ENCODE measurements around the gene ANXA6.

ANXA6 gene

GRCh38 chr5:151139015-151139414, 18.6 kb downstream of the ANXA6 start:
- peaks cover 12% of the 10 kb centered on the region for H3K4me1 ChIP-seq (ENCODE audit: control insufficient read depth, insufficient read depth, low read length)
- no peaks in the 10 kb centered on the region for H3K27me3 ChIP-seq (ENCODE audit: control insufficient read depth, insufficient read depth, low read length)
- H3K9me3 ChIP-seq (ENCODE audit: control insufficient read depth, insufficient read depth, low read length), result no peaks in the 10 kb centered on the region
- H3K9ac ChIP-seq (ENCODE audit: low read depth, low read length), result no peak overlapping the region
- no peak overlapping the region for H3K27ac ChIP-seq (ENCODE audit: low read depth, low read length)
- H3K4me3 ChIP-seq (ENCODE audit: low read depth, low read length), result no peak overlapping the region
- H3K36me3 ChIP-seq (ENCODE audit: control insufficient read depth, insufficient read depth, low read length), result peaks cover 57% of the 10 kb centered on the region

GRCh38 chr5:151138114-151138513, 19.5 kb downstream of the ANXA6 start:
- H3K36me3 ChIP-seq (ENCODE audit: control insufficient read depth, insufficient read depth, low read length), result peaks cover 66% of the 10 kb centered on the region
- H3K4me3 ChIP-seq (ENCODE audit: low read depth, low read length), result no peak overlapping the region
- H3K27me3 ChIP-seq (ENCODE audit: control insufficient read depth, insufficient read depth, low read length), result no peaks in the 10 kb centered on the region
- no peaks in the 10 kb centered on the region for H3K9me3 ChIP-seq (ENCODE audit: control insufficient read depth, insufficient read depth, low read length)
- H3K9ac ChIP-seq (ENCODE audit: low read depth, low read length), result no peak overlapping the region
- no peak overlapping the region for H3K27ac ChIP-seq (ENCODE audit: low read depth, low read length)
- H3K4me1 ChIP-seq (ENCODE audit: control insufficient read depth, insufficient read depth, low read length), result peaks cover 12% of the 10 kb centered on the region

- Histone ChIP-seq H3K27ac (ENCODE audit: low read depth, low read length) (no peak overlapping the region), H3K9me3 (ENCODE audit: control insufficient read depth, insufficient read depth, low read length) (no peaks in the 10 kb centered on the region), H3K27me3 (ENCODE audit: control insufficient read depth, insufficient read depth, low read length) (no peaks in the 10 kb centered on the region), H3K4me3 (ENCODE audit: low read depth, low read length) (no peak overlapping the region), H3K4me1 (ENCODE audit: control insufficient read depth, insufficient read depth, low read length) (peaks cover 12% of the 10 kb centered on the region), H3K36me3 (ENCODE audit: control insufficient read depth, insufficient read depth, low read length) (peaks cover 74% of the 10 kb centered on the region), H3K9ac (ENCODE audit: low read depth, low read length) (no peak overlapping the region)
Measured at GRCh38 chr5:151137067-151137825, 20.3 kb downstream of the ANXA6 start.

- peaks cover 92% of the 10 kb centered on the region for H3K36me3 ChIP-seq (ENCODE audit: control insufficient read depth, insufficient read depth, low read length)
- no peak overlapping the region for H3K27ac ChIP-seq (ENCODE audit: low read depth, low read length)
- H3K4me1 ChIP-seq (ENCODE audit: control insufficient read depth, insufficient read depth, low read length), result no peaks in the 10 kb centered on the region
Measured at GRCh38 chr5:151134228-151134627, 23.4 kb downstream of the ANXA6 start.

GRCh38 chr5:151132963-151133362, 24.6 kb downstream of the ANXA6 start:
- Histone ChIP-seq H3K27ac (ENCODE audit: low read depth, low read length) (no peak overlapping the region), H3K9ac (ENCODE audit: low read depth, low read length) (no peak overlapping the region), H3K27me3 (ENCODE audit: control insufficient read depth, insufficient read depth, low read length) (no peaks in the 10 kb centered on the region), H3K4me3 (ENCODE audit: low read depth, low read length) (no peak overlapping the region), H3K4me1 (ENCODE audit: control insufficient read depth, insufficient read depth, low read length) (no peaks in the 10 kb centered on the region), H3K9me3 (ENCODE audit: control insufficient read depth, insufficient read depth, low read length) (no peaks in the 10 kb centered on the region), H3K36me3 (ENCODE audit: control insufficient read depth, insufficient read depth, low read length) (peaks cover 92% of the 10 kb centered on the region)

More at GRCh38 chr5:151134228-151134627, 23.4 kb downstream of the ANXA6 start:
- Histone ChIP-seq H3K9ac (ENCODE audit: low read depth, low read length) (no peak overlapping the region), H3K27me3 (ENCODE audit: control insufficient read depth, insufficient read depth, low read length) (no peaks in the 10 kb centered on the region), H3K9me3 (ENCODE audit: control insufficient read depth, insufficient read depth, low read length) (no peaks in the 10 kb centered on the region), H3K4me3 (ENCODE audit: low read depth, low read length) (no peak overlapping the region)

GRCh38 chr5:151130922-151131891, 26.4 kb downstream of the ANXA6 start:
- Histone ChIP-seq H3K27ac (ENCODE audit: low read depth, low read length) (no peak overlapping the region), H3K27me3 (ENCODE audit: control insufficient read depth, insufficient read depth, low read length) (no peaks in the 10 kb centered on the region), H3K36me3 (ENCODE audit: control insufficient read depth, insufficient read depth, low read length) (peaks cover 79% of the 10 kb centered on the region), H3K4me3 (ENCODE audit: low read depth, low read length) (no peak overlapping the region), H3K9me3 (ENCODE audit: control insufficient read depth, insufficient read depth, low read length) (no peaks in the 10 kb centered on the region), H3K9ac (ENCODE audit: low read depth, low read length) (no peak overlapping the region), H3K4me1 (ENCODE audit: control insufficient read depth, insufficient read depth, low read length) (no peaks in the 10 kb centered on the region)

- no peaks in the 10 kb centered on the region for H3K9me3 ChIP-seq (ENCODE audit: control insufficient read depth, insufficient read depth, low read length)
Measured at GRCh38 chr5:151130235-151130921, 27.2 kb downstream of the ANXA6 start.

GRCh38 chr5:151128817-151129216, 28.8 kb downstream of the ANXA6 start:
- H3K27me3 ChIP-seq (ENCODE audit: control insufficient read depth, insufficient read depth, low read length), result no peaks in the 10 kb centered on the region
- H3K27ac ChIP-seq (ENCODE audit: low read depth, low read length), result no peak overlapping the region
- no peak overlapping the region for H3K9ac ChIP-seq (ENCODE audit: low read depth, low read length)
- no peak overlapping the region for H3K4me3 ChIP-seq (ENCODE audit: low read depth, low read length)
- H3K4me1 ChIP-seq (ENCODE audit: control insufficient read depth, insufficient read depth, low read length), result peaks cover 5% of the 10 kb centered on the region; the same call in 1 of the 2 replicates
- H3K9me3 ChIP-seq (ENCODE audit: control insufficient read depth, insufficient read depth, low read length), result no peaks in the 10 kb centered on the region
- peaks cover 71% of the 10 kb centered on the region for H3K36me3 ChIP-seq (ENCODE audit: control insufficient read depth, insufficient read depth, low read length)

More at GRCh38 chr5:151130235-151130921, 27.2 kb downstream of the ANXA6 start:
- H3K36me3 ChIP-seq (ENCODE audit: control insufficient read depth, insufficient read depth, low read length), result peaks cover 78% of the 10 kb centered on the region
- no peak overlapping the region for H3K9ac ChIP-seq (ENCODE audit: low read depth, low read length)
- H3K27me3 ChIP-seq (ENCODE audit: control insufficient read depth, insufficient read depth, low read length), result no peaks in the 10 kb centered on the region
- H3K27ac ChIP-seq (ENCODE audit: low read depth, low read length), result no peak overlapping the region
- no peaks in the 10 kb centered on the region for H3K4me1 ChIP-seq (ENCODE audit: control insufficient read depth, insufficient read depth, low read length)
- H3K4me3 ChIP-seq (ENCODE audit: low read depth, low read length), result no peak overlapping the region

- Histone ChIP-seq H3K36me3 (ENCODE audit: control insufficient read depth, insufficient read depth, low read length) (peaks cover 71% of the 10 kb centered on the region), H3K9ac (ENCODE audit: low read depth, low read length) (no peak overlapping the region), H3K4me3 (ENCODE audit: low read depth, low read length) (no peak overlapping the region), H3K4me1 (ENCODE audit: control insufficient read depth, insufficient read depth, low read length) (peaks cover 5% of the 10 kb centered on the region; the same call in 1 of the 2 replicates), H3K9me3 (ENCODE audit: control insufficient read depth, insufficient read depth, low read length) (no peaks in the 10 kb centered on the region), H3K27me3 (ENCODE audit: control insufficient read depth, insufficient read depth, low read length) (no peaks in the 10 kb centered on the region), H3K27ac (ENCODE audit: low read depth, low read length) (no peak overlapping the region)
Measured at GRCh38 chr5:151127926-151128325, 29.7 kb downstream of the ANXA6 start.

- Histone ChIP-seq H3K4me3 (ENCODE audit: low read depth, low read length) (no peak overlapping the region), H3K9ac (ENCODE audit: low read depth, low read length) (no peak overlapping the region), H3K36me3 (ENCODE audit: control insufficient read depth, insufficient read depth, low read length) (peaks cover 75% of the 10 kb centered on the region), H3K4me1 (ENCODE audit: control insufficient read depth, insufficient read depth, low read length) (peaks cover 5% of the 10 kb centered on the region; the same call in 1 of the 2 replicates), H3K27ac (ENCODE audit: low read depth, low read length) (no peak overlapping the region), H3K27me3 (ENCODE audit: control insufficient read depth, insufficient read depth, low read length) (no peaks in the 10 kb centered on the region), H3K9me3 (ENCODE audit: control insufficient read depth, insufficient read depth, low read length) (no peaks in the 10 kb centered on the region)
Measured at GRCh38 chr5:151126199-151126645, 31.4 kb downstream of the ANXA6 start.

All from HUES48 (cell line).